Activated CD8-positive, alpha-beta T cell treated with anti-CD3 and anti-CD28 coated beads for 36 hours (primary cell): ENCODE data around the gene FSD1L. TPM values are rescaled to one million over a fixed set of nuclear protein-coding genes. Genes with fewer than 3 reads are reported as not detected.
A peak's percentile ranks its signal among the peaks of the same experiment; 100 is the strongest.

Source experiments
- ATAC-seq: fragments of 200-7000 bp; cut with Tn5 transposase; one replicate; pipeline ENCODE4 v1.10.0; 2021; ENCODE audit warnings: mild to moderate bottlenecking, moderate library complexity
- CTCF ChIA-PET: fragments of 350-600 bp; sonication (Branson Sonifier 250); formaldehyde crosslinking; loops from one replicate; lab custom pipeline; 2021; ENCODE audit warnings: antibody characterized with exemption; lab: Charles Lee
- POLR2A ChIA-PET: fragments of 350-600 bp; sonication (Branson Sonifier 250); formaldehyde crosslinking; loops from one replicate; lab custom pipeline; 2021; ENCODE audit warnings: antibody characterized with exemption; lab: Charles Lee
- DNase-seq: peaks from one replicate; pipeline ENCODE4 v3.0.0-alpha.2; 2020
- H3K27ac Mint-ChIP-seq: one replicate; pipeline ENCODE4 v1.8.0; 2021; ENCODE audit warnings: mild to moderate bottlenecking, mixed read lengths
- H3K27me3 Mint-ChIP-seq: one replicate; pipeline ENCODE4 v1.8.0; 2021; ENCODE audit warnings: mixed read lengths
- H3K36me3 Mint-ChIP-seq: one replicate; pipeline ENCODE4 v1.8.0; 2021; ENCODE audit warnings: low read depth, mixed read lengths
- H3K4me1 Mint-ChIP-seq: one replicate; pipeline ENCODE4 v1.8.0; 2021; ENCODE audit warnings: low read depth, mixed read lengths
- H3K4me3 Mint-ChIP-seq: one replicate; pipeline ENCODE4 v1.8.0; 2021; ENCODE audit warnings: mild to moderate bottlenecking, moderate library complexity, mixed read lengths
- H3K9me3 Mint-ChIP-seq: one replicate; pipeline ENCODE4 v1.8.0; 2021; ENCODE audit warnings: mixed read lengths
- CTCF ChIP-seq: fragments of 200-600 bp; IDR thresholded peaks from one replicate; pipeline ENCODE4 v1.8.0; 2022; ENCODE audit warnings: antibody characterized with exemption, mild to moderate bottlenecking
- intact Hi-C: fragments of 100-400 bp; cut with micrococcal nuclease; formaldehyde crosslinking; loops from one replicate; pipeline ENCODE4 v1.10.0; 2022
- total RNA-seq, 2 experiments: library from RNA; stranded (reverse); gene quantifications; one replicate each; pipeline ENCODE4 v1.2.3, GENCODE V29; 2021

FSD1L gene
- total RNA-seq, 2 experiments from 2014 or later, result 1.3 TPM

GRCh38 chr9:105447386-105447813, 434 bp upstream of the FSD1L start:
- CTCF ChIA-PET, result interaction anchor here (1.0 kb wide), 1 partner anchor 104 kb away, joined by 4 read pairs; no protein-coding TSS in a partner anchor

GRCh38 chr9:105449081-105449480, 1.2 kb downstream of the FSD1L start:
- no peaks in the 10 kb centered on the region for H3K36me3 Mint-ChIP-seq
- no peak for DNase-seq
- CTCF ChIA-PET, result interaction anchor here (0.7 kb wide), 1 partner anchor 586 kb away, joined by 3 read pairs; no protein-coding TSS in a partner anchor

More at GRCh38 chr9:105447386-105447813, 434 bp upstream of the FSD1L start:
- peaks cover 11% of the 10 kb centered on the region for H3K4me1 Mint-ChIP-seq
- no peaks in the 10 kb centered on the region for H3K9me3 Mint-ChIP-seq
- H3K36me3 Mint-ChIP-seq, result no peaks in the 10 kb centered on the region
- TF ChIP-seq CTCF, result no peak
- H3K27me3 Mint-ChIP-seq, result peaks cover 4% of the 10 kb centered on the region
- H3K4me3 Mint-ChIP-seq, result peak overlapping the region; percentile 78
- no peak overlapping the region for H3K27ac Mint-ChIP-seq
- POLR2A ChIA-PET, result interaction anchor here (0.7 to 1.0 kb wide), 2 partner anchors 10 to 203 kb away, joined by 3 read pairs; partner anchors contain the start of gene SLC44A1
- intact Hi-C loops, result loop anchor here (10.0 kb wide), 1 partner anchor 107 kb away; the partner anchor contains the start of gene FKTN
- no peak for ATAC-seq
- DNase-seq, result no peak

GRCh38 chr9:105452185-105452584, 4.4 kb downstream of the FSD1L start:
- Mint-ChIP-seq H3K36me3 (no peaks in the 10 kb centered on the region), H3K4me3 (no peak overlapping the region), H3K27ac (no peak overlapping the region), H3K9me3 (no peaks in the 10 kb centered on the region), H3K4me1 (peaks cover 11% of the 10 kb centered on the region), H3K27me3 (peaks cover 11% of the 10 kb centered on the region)
- no peak for DNase-seq
- no peak for TF ChIP-seq CTCF
- intact Hi-C loops, result no loop called here
- no peak for ATAC-seq
- POLR2A ChIA-PET, result no interaction called here
- CTCF ChIA-PET, result interaction anchor here (1.1 kb wide), 1 partner anchor 182 kb away, joined by 4 read pairs; no protein-coding TSS in a partner anchor

More at GRCh38 chr9:105449081-105449480, 1.2 kb downstream of the FSD1L start:
- Mint-ChIP-seq H3K4me3 (peak overlapping the region; percentile 78), H3K27ac (no peak overlapping the region), H3K9me3 (no peaks in the 10 kb centered on the region), H3K27me3 (peaks cover 6% of the 10 kb centered on the region), H3K4me1 (peaks cover 11% of the 10 kb centered on the region)
- no peak for ATAC-seq
- intact Hi-C loops, result loop anchor here (10.0 kb wide), 1 partner anchor 106 kb away; the partner anchor contains the start of gene FKTN
- POLR2A ChIA-PET, result no interaction called here
- no peak for TF ChIP-seq CTCF

- ChIA-PET CTCF (no interaction called here), POLR2A (no interaction called here)
These were observed 8.1 kb downstream of the FSD1L start for GRCh38 chr9:105455836-105456475.

More at GRCh38 chr9:105455836-105456475, 8.1 kb downstream of the FSD1L start:
- intact Hi-C loops, result no loop called here
- peaks cover 7% of the 10 kb centered on the region for H3K27me3 Mint-ChIP-seq
- H3K9me3 Mint-ChIP-seq, result peaks cover 4% of the 10 kb centered on the region
- no peaks in the 10 kb centered on the region for H3K4me1 Mint-ChIP-seq
- ATAC-seq, result no peak
- TF ChIP-seq CTCF, result no peak
- H3K27ac Mint-ChIP-seq, result no peak overlapping the region
- H3K4me3 Mint-ChIP-seq, result no peak overlapping the region
- H3K36me3 Mint-ChIP-seq, result no peaks in the 10 kb centered on the region
- DNase-seq, result no peak
